K562 (cell line): ENCODE results near the gene MAGIX. TPM values are rescaled to one million over a fixed set of nuclear protein-coding genes. Genes with fewer than 3 reads are reported as not detected.

ENCODE experiments used
- ATAC-seq: fragments of 200-7000 bp; cut with Tn5 transposase; 3 replicates; pipeline ENCODE4 v1.9.1; 2020; ENCODE audit warnings: moderate library complexity
- BruUV-seq: library from RNA; stranded (reverse); fragments of 400-500 nt; replicated peaks from 2 replicates; lab custom pipeline; 2021; lab: Mats Ljungman, UMichigan
- CTCF ChIA-PET: fragments of 300-600 bp; formaldehyde crosslinking; extraction: SDS; loops from one replicate; lab custom pipeline; 2021; ENCODE audit warnings: low intra/inter-chr PET ratio; lab: Yijun Ruan, JAX
- POLR2A ChIA-PET: fragments of 300-600, 350-650 bp; sonication (Branson Sonifier 250); formaldehyde crosslinking; extraction: SDS; loops from one replicate; lab custom pipeline; 2021; ENCODE audit warnings: antibody characterized with exemption, inconsistent platforms; lab: Yijun Ruan, JAX
- DNase-seq, 4 experiments: peaks; one replicate each; pipeline versions ENCODE4 v3.0.0 to v3.0.0-alpha.2; 2011 to 2018; ENCODE audit warnings: low spot score in 3 of 4, mixed read lengths in 3 of 4; ENCODE audit errors: extremely low read depth in 1 of 4
- FAIRE-seq: peaks from 2 replicates; lab custom pipeline; 2011; peaks lifted over from hg19 to GRCh38; lab: Jason Lieb, UNC
- H2AFZ ChIP-seq: 2 replicates; pipeline ENCODE4 v1.6.0; 2011; ENCODE audit warnings: low read depth, low read length, control low read depth, inconsistent platforms
- H3K27ac ChIP-seq: fragments of 200-600 bp; 3 replicates; pipeline ENCODE4 v1.8.0; 2011; ENCODE audit warnings: low read depth, mild to moderate bottlenecking, control low read depth, inconsistent platforms, low read length, moderate library complexity, mixed read lengths; ENCODE audit errors: extremely low read depth
- H3K27me3 ChIP-seq, 2 experiments: fragments of 300-600 bp in 1 of 2; 2 replicates in 1 of 2; 3 replicates in 1 of 2; pipeline versions ENCODE4 v1.6.0 to v1.8.0; 2011; ENCODE audit warnings: inconsistent platforms in 2 of 2, low read length in 2 of 2, mild to moderate bottlenecking in 1 of 2, mixed read lengths in 1 of 2, moderate library complexity in 1 of 2; ENCODE audit not compliant: control insufficient read depth in 2 of 2, insufficient read depth in 2 of 2
- H3K36me3 ChIP-seq: fragments of 300-600 bp; 3 replicates; pipeline ENCODE4 v1.8.0; 2011; ENCODE audit warnings: mild to moderate bottlenecking, low read length, inconsistent platforms; ENCODE audit not compliant: control insufficient read depth, insufficient read depth
- H3K4me1 ChIP-seq, 2 experiments: fragments of 200-600 bp in 1 of 2; replicated peaks in 1 of 2; 2 replicates in 1 of 2; 3 replicates in 1 of 2; pipeline versions ENCODE4 v1.5.1 to v1.8.0; 2011; ENCODE audit warnings: inconsistent platforms in 2 of 2, low read length in 2 of 2, mild to moderate bottlenecking in 1 of 2, mixed read lengths in 1 of 2, moderate library complexity in 1 of 2; ENCODE audit not compliant: control insufficient read depth in 2 of 2, insufficient read depth in 2 of 2
- H3K4me2 ChIP-seq: 2 replicates; pipeline ENCODE4 v1.6.1; 2011; ENCODE audit warnings: low read length, control low read depth, inconsistent platforms, mixed read lengths; ENCODE audit not compliant: insufficient read depth
- H3K4me3 ChIP-seq: fragments of 200-600 bp; sonication (generic), shearing (Covaris generic); 2 replicates; pipeline ENCODE4 v1.5.1; 2016; ENCODE audit warnings: control low read depth, inconsistent platforms
- H3K79me2 ChIP-seq: fragments of 200-600 bp; 3 replicates; pipeline ENCODE4 v1.8.0; 2011; ENCODE audit warnings: low read length, inconsistent platforms; ENCODE audit not compliant: control insufficient read depth, insufficient read depth
- H3K9ac ChIP-seq, 2 experiments: 2 replicates each; pipeline versions ENCODE4 v1.6.0 to v1.6.1; 2011; ENCODE audit warnings: low read depth in 2 of 2, low read length in 2 of 2, control low read depth in 1 of 2, inconsistent platforms in 1 of 2, mild to moderate bottlenecking in 1 of 2, mixed read lengths in 1 of 2; ENCODE audit not compliant: insufficient read depth in 1 of 2
- H3K9me1 ChIP-seq: one replicate; pipeline ENCODE4 v1.6.0; 2011; ENCODE audit warnings: inconsistent platforms, mild to moderate bottlenecking, low read length, moderate library complexity; ENCODE audit not compliant: control insufficient read depth, insufficient read depth
- H3K9me3 ChIP-seq: replicated peaks from 2 replicates; pipeline ENCODE4 v1.5.1; 2011; ENCODE audit warnings: low read depth, low read length, inconsistent platforms; ENCODE audit not compliant: control insufficient read depth, insufficient read depth
- H4K20me1 ChIP-seq: replicated peaks from 2 replicates; pipeline ENCODE4 v1.6.1; 2011; ENCODE audit warnings: low read length, inconsistent platforms, mixed read lengths; ENCODE audit not compliant: control insufficient read depth, insufficient read depth
- CHAMP1 ChIP-seq: fragments of 450-650 bp; IDR thresholded peaks from 2 replicates; pipeline ENCODE4 v1.6.1; 2016; ENCODE audit warnings: mild to moderate bottlenecking
- ESRRB ChIP-seq: fragments of 250-450 bp; sonication (Bioruptor Pico); IDR thresholded peaks from 2 replicates; pipeline ENCODE4 v1.5.0; 2020; ENCODE audit warnings: mild to moderate bottlenecking, moderate library complexity, borderline replicate concordance
- HDAC6 ChIP-seq: IDR thresholded peaks from 2 replicates; pipeline ENCODE4 v1.6.1; 2012; ENCODE audit warnings: low read depth, mild to moderate bottlenecking, control low read depth, inconsistent platforms, low read length, moderate library complexity
- HES1 ChIP-seq: fragments of 450-650 bp; IDR thresholded peaks from 2 replicates; pipeline ENCODE4 v1.6.1; 2016; ENCODE audit warnings: low read depth, mild to moderate bottlenecking, moderate library complexity
- NR2C2 ChIP-seq, 2 experiments: fragments of 200-800 bp in 1 of 2; sonication (Bioruptor generic) in 1 of 2; sonication (generic) in 1 of 2; formaldehyde crosslinking in 1 of 2; IDR thresholded peaks; 2 replicates each; pipeline versions ENCODE4 v1.6.1 to v1.8.0; 2016 to 2022; ENCODE audit warnings: mild to moderate bottlenecking in 1 of 2, missing compliant biosample characterization in 1 of 2, missing genetic modification characterization in 1 of 2, missing genetic modification reagents in 1 of 2
- NR2F6 ChIP-seq: fragments of 450-650 bp; formaldehyde crosslinking; IDR thresholded peaks from 2 replicates; pipeline ENCODE4 v1.4.0; 2020; ENCODE audit warnings: mild to moderate bottlenecking
- POLR2G ChIP-seq: fragments of 200-400 bp; formaldehyde crosslinking; IDR thresholded peaks from 2 replicates; pipeline ENCODE4 v1.6.1; 2017; ENCODE audit warnings: low read depth, mild to moderate bottlenecking, antibody characterized with exemption, low read length, moderate library complexity
- SP2 ChIP-seq: IDR thresholded peaks from 2 replicates; pipeline ENCODE4 v1.6.1; 2011; ENCODE audit warnings: mild to moderate bottlenecking, low read depth, low read length, moderate library complexity; ENCODE audit not compliant: poor library complexity, severe bottlenecking; ENCODE audit errors: extremely low read depth
- ZBTB17 ChIP-seq: fragments of 450-650 bp; formaldehyde crosslinking; IDR thresholded peaks from 2 replicates; pipeline ENCODE4 v1.4.0; 2020; ENCODE audit warnings: mild to moderate bottlenecking
- ZBTB33 ChIP-seq: sonication (generic); formaldehyde crosslinking; IDR thresholded peaks from 2 replicates; pipeline ENCODE4 v1.8.1; 2023; ENCODE audit warnings: mild to moderate bottlenecking, missing genetic modification reagents
- ZBTB7A ChIP-seq: IDR thresholded peaks from 2 replicates; pipeline ENCODE4 v1.6.1; 2011; ENCODE audit warnings: low read depth, mild to moderate bottlenecking, low read length, moderate library complexity, borderline replicate concordance; ENCODE audit not compliant: control insufficient read depth
- ZFP91 ChIP-seq: sonication (generic); formaldehyde crosslinking; IDR thresholded peaks from 2 replicates; pipeline ENCODE4 v1.8.0; 2022; ENCODE audit warnings: mild to moderate bottlenecking, missing genetic modification reagents
- ZFPM2 ChIP-seq: fragments of 250-450 bp; sonication (Bioruptor Pico); IDR thresholded peaks from 2 replicates; pipeline ENCODE4 v1.5.1; 2022; ENCODE audit warnings: mild to moderate bottlenecking
- WGBS: fragments of 100-300 bp; shearing (Covaris generic); methylation state at CpG from one replicate; pipeline ENCODE4 v1.1.6; 2016; ENCODE audit warnings: low coverage, mixed read lengths; ENCODE audit not compliant: insufficient coverage; ENCODE audit errors: missing lambda C conversion rate; 5-methylcytosine and 5-hydroxymethylcytosine counted together
- in situ Hi-C: fragments of 300-500 bp; cut with MboI; formaldehyde crosslinking; loops from 4 replicates; pipeline ENCODE4 v1.15.0; 2018; ENCODE audit warnings: inconsistent platforms, mixed read lengths
- intact Hi-C: fragments of 100-400 bp; cut with micrococcal nuclease; formaldehyde crosslinking; loops from 2 replicates; pipeline ENCODE4 v1.14.2; 2022
- polyA plus RNA-seq, 8 experiments: library from polyadenylated mRNA; depleted of rRNA in 4 of 8; stranded (reverse) in 5 of 8; unstranded in 3 of 8; fragments of >200 nt; fragmentation: Nextera tagmentation in 2 of 8; fragmentation: Illumina TruSeq in 1 of 8; extraction: Ambion mirVana in 2 of 8; extraction: Trizol in 1 of 8; gene quantifications; 2 replicates each; pipeline versions ENCODE4 v1.2.1 to v1.2.3, GENCODE V29; 2011 to 2014; ENCODE audit warnings: inconsistent platforms in 1 of 8, missing spikeins in 1 of 8
- total RNA-seq, 7 experiments: library from RNA; depleted of rRNA in 6 of 7; stranded (reverse); fragments of >200 nt in 6 of 7; fragmentation: Illumina TruSeq in 2 of 7; extraction: Trizol in 2 of 7; gene quantifications; 2 replicates each; pipeline versions ENCODE4 v1.2.1 to v1.2.3, GENCODE V29; 2011 to 2021; ENCODE audit warnings: low replicate concordance in 1 of 7

MAGIX gene
- total and polyA plus RNA-seq, 9 of the 15 experiments (the other 6 are each of a cell fraction or from before 2014, with no cell fraction given) = 0.08 to 3.5 (median 0.47) TPM

GRCh38 chrX:49171752-49172279, 9.3 kb downstream of the MAGIX start, which contains the start of gene PLP2:
TSS of gene PLP2 (plus strand) at chrX:49171898. CDS start at chrX:49172001, 103 bp downstream.
- DNase-seq (peak; percentile 49 to 64 (median 52)), FAIRE-seq (no peak)
- intact Hi-C loops = loop anchor here (10.0 kb wide), 2 partner anchors 217 to 367 kb away; partner anchors contain the start of genes HDAC6 and OTUD5
- no peak for TF ChIP-seq HDAC6
- TF ChIP-seq NR2C2 (CRISPR knock-in tag; IDR thresholded peaks at IDR 0.05) = no peak
- no peak for TF ChIP-seq NR2C2 (tag; IDR thresholded peaks at IDR 0.05)
- TF ChIP-seq ESRRB (CRISPR knock-in tag) = no peak
- TF ChIP-seq NR2F6 = no peak
- TF ChIP-seq ZBTB33 = 0 out of 2 replicates have a peak, but pooled peaks have one; percentile 3
- no peak for TF ChIP-seq ZBTB17 (CRISPR knock-in tag)
- TF ChIP-seq HES1 = no peak
- TF ChIP-seq POLR2G = peak; percentile 86
- TF ChIP-seq CHAMP1 = no peak
- no peak for TF ChIP-seq SP2
- peak; percentile 66; the same call in 1 of the 2 replicates for TF ChIP-seq ZBTB7A
- TF ChIP-seq ZFPM2 = no peak
- TF ChIP-seq ZFP91 (CRISPR knock-in tag) = no peak

More at GRCh38 chrX:49171752-49172279, 9.3 kb downstream of the MAGIX start, which contains the start of gene PLP2:
- 41% methylated on average over 8 of the region's 46 CpGs for WGBS
- H3K9me3 ChIP-seq = no peaks in the 10 kb centered on the region
- H3K79me2 ChIP-seq = peaks cover 34% of the 10 kb centered on the region
- no peaks in the 10 kb centered on the region for H4K20me1 ChIP-seq
- no peaks in the 10 kb centered on the region for H3K9me1 ChIP-seq
- H2AFZ ChIP-seq = no peak within 1 kb of the TSS; the same call in 1 of the 2 replicates
- peak within 1 kb of the TSS; percentile 67 to 91 for H3K9ac ChIP-seq
- H3K36me3 ChIP-seq = peaks cover 39% of the 10 kb centered on the region; the same call in 2 of the 3 replicates
- peak within 1 kb of the TSS; percentile 57 for H3K4me3 ChIP-seq
- TSS peak; percentile 63 for BruUV-seq
- in situ Hi-C loops = no loop called here
- peak within 1 kb of the TSS; percentile 91 for H3K4me2 ChIP-seq
- ATAC-seq = peak; percentile 38
- H3K27ac ChIP-seq = peak within 1 kb of the TSS; percentile 76
- ChIA-PET CTCF (no interaction called here), POLR2A (interaction anchor here (0.6 to 1.7 kb wide), 6 partner anchors 13 to 101 kb away, joined by 3 to 5 read pairs (median 3); no protein-coding TSS in a partner anchor)
- peaks cover 46 to 56% of the 10 kb centered on the region in 2 experiments for H3K4me1 ChIP-seq
- no peaks in the 10 kb centered on the region for H3K27me3 ChIP-seq
